KMS-11 (cell line): Measurements from ENCODE around the gene CDKN1C.

Source experiments
- H2AFZ ChIP-seq: fragments of 200-600 bp; sonication (generic); 2 replicates; pipeline ENCODE4 v1.6.1; 2016; ENCODE audit warnings: antibody characterized with exemption, mixed run types, low read depth
- H3K27ac ChIP-seq: fragments of 200-600 bp; sonication (generic); 2 replicates; pipeline ENCODE4 v1.6.1; 2016; ENCODE audit warnings: mild to moderate bottlenecking, mixed run types
- H3K27me3 ChIP-seq: fragments of 200-600 bp; sonication (generic); 2 replicates; pipeline ENCODE4 v1.6.1; 2017; ENCODE audit warnings: mild to moderate bottlenecking, low read depth, mixed run types, moderate library complexity; ENCODE audit not compliant: insufficient read depth
- H3K36me3 ChIP-seq: fragments of 200-600 bp; sonication (generic); 2 replicates; pipeline ENCODE4 v1.6.1; 2017; ENCODE audit warnings: mild to moderate bottlenecking, mixed run types; ENCODE audit not compliant: insufficient read depth
- H3K4me1 ChIP-seq: fragments of 200-600 bp; sonication (generic); 2 replicates; pipeline ENCODE4 v1.6.1; 2016; ENCODE audit warnings: mild to moderate bottlenecking, low read depth, mixed run types; ENCODE audit not compliant: poor library complexity, severe bottlenecking
- H3K4me2 ChIP-seq: fragments of 200-600 bp; sonication (generic); 2 replicates; pipeline ENCODE4 v1.7.0; 2016; ENCODE audit warnings: mild to moderate bottlenecking, mixed run types
- H3K4me3 ChIP-seq: fragments of 200-600 bp; sonication (generic); IDR thresholded peaks from 2 replicates; pipeline ENCODE4 v1.6.1; 2017; ENCODE audit warnings: low read depth, low read length, mixed read lengths; ENCODE audit not compliant: insufficient read depth
- H3K79me2 ChIP-seq: fragments of 200-600 bp; sonication (generic); 2 replicates; pipeline ENCODE4 v1.6.1; 2016; ENCODE audit warnings: low read depth, mixed run types; ENCODE audit not compliant: insufficient read depth
- H3K9ac ChIP-seq: fragments of 200-600 bp; sonication (generic); 2 replicates; pipeline ENCODE4 v1.6.1; 2016; ENCODE audit warnings: mild to moderate bottlenecking, mixed run types
- H4K20me1 ChIP-seq: fragments of 200-600 bp; sonication (generic); 2 replicates; pipeline ENCODE4 v1.6.1; 2016; ENCODE audit warnings: mild to moderate bottlenecking, mixed run types; ENCODE audit not compliant: insufficient read depth
- CTCF ChIP-seq: fragments of 200-600 bp; sonication (generic); conservative IDR thresholded peaks from 2 replicates; pipeline ENCODE4 v1.6.1; 2017; ENCODE audit warnings: low read depth, mild to moderate bottlenecking, antibody characterized with exemption, low read length, moderate library complexity, mixed read lengths

CDKN1C gene

GRCh38 chr11:2932850-2933251, 47.3 kb upstream of the CDKN1C start:
- peaks cover 22% of the 10 kb centered on the region for H3K4me1 ChIP-seq
- H3K9ac ChIP-seq = no peak overlapping the region
- H4K20me1 ChIP-seq = no peaks in the 10 kb centered on the region
- no peak for TF ChIP-seq CTCF
- no peaks in the 10 kb centered on the region for H3K79me2 ChIP-seq
- H3K4me2 ChIP-seq = no peak overlapping the region
- no peak overlapping the region for H2AFZ ChIP-seq
- H3K27me3 ChIP-seq = peaks cover 12% of the 10 kb centered on the region
- H3K27ac ChIP-seq = no peak overlapping the region
- no peak overlapping the region for H3K4me3 ChIP-seq
- no peaks in the 10 kb centered on the region for H3K36me3 ChIP-seq

- H4K20me1 ChIP-seq = no peaks in the 10 kb centered on the region
- peaks cover 22% of the 10 kb centered on the region for H3K4me1 ChIP-seq
- no peak overlapping the region for H3K9ac ChIP-seq
- no peak for TF ChIP-seq CTCF
- no peak overlapping the region for H3K4me2 ChIP-seq
- no peak overlapping the region for H2AFZ ChIP-seq
- no peak overlapping the region for H3K27ac ChIP-seq
- H3K79me2 ChIP-seq = no peaks in the 10 kb centered on the region
- no peaks in the 10 kb centered on the region for H3K36me3 ChIP-seq
- H3K27me3 ChIP-seq = peaks cover 18% of the 10 kb centered on the region
- no peak overlapping the region for H3K4me3 ChIP-seq
These were observed 46.5 kb upstream of the CDKN1C start for GRCh38 chr11:2931771-2932738.

- H2AFZ ChIP-seq = no peak overlapping the region
- no peak for TF ChIP-seq CTCF
- no peaks in the 10 kb centered on the region for H4K20me1 ChIP-seq
- H3K27ac ChIP-seq = no peak overlapping the region
- no peak overlapping the region for H3K9ac ChIP-seq
- H3K4me3 ChIP-seq = no peak overlapping the region
- peaks cover 25% of the 10 kb centered on the region for H3K27me3 ChIP-seq
- no peak overlapping the region for H3K4me2 ChIP-seq
- no peaks in the 10 kb centered on the region for H3K79me2 ChIP-seq
- H3K36me3 ChIP-seq = no peaks in the 10 kb centered on the region
- H3K4me1 ChIP-seq = peaks cover 22% of the 10 kb centered on the region
These were observed 45.8 kb upstream of the CDKN1C start for GRCh38 chr11:2931420-2931746.

- peak overlapping the region; percentile 60; the same call in 1 of the 2 replicates for H3K9ac ChIP-seq
- H4K20me1 ChIP-seq = no peaks in the 10 kb centered on the region
- H3K4me2 ChIP-seq = peak overlapping the region; percentile 86
- H3K27ac ChIP-seq = no peak overlapping the region
- H3K79me2 ChIP-seq = no peaks in the 10 kb centered on the region
- no peaks in the 10 kb centered on the region for H3K36me3 ChIP-seq
- peak overlapping the region; percentile 68 for H2AFZ ChIP-seq
- H3K4me3 ChIP-seq = no peak overlapping the region
- H3K27me3 ChIP-seq = peaks cover 26% of the 10 kb centered on the region
- TF ChIP-seq CTCF = peak; percentile 89
- peaks cover 22% of the 10 kb centered on the region for H3K4me1 ChIP-seq
These were observed 45.3 kb upstream of the CDKN1C start for GRCh38 chr11:2930704-2931419.
